GM21381 (cell line): ENCODE measurements around the gene PRSS16.
"Not testable (repeated sequence)": the region's sequence is repeated elsewhere in the genome, so short reads cannot be mapped to it uniquely, and the experiment has no call there.

Experiments used
- ATAC-seq: cut with Tn5 transposase; IDR thresholded peaks from one replicate; pipeline ENCODE4 v1.9.1; 2021; ENCODE audit warnings: mild to moderate bottlenecking, moderate library complexity; ENCODE audit not compliant: unreplicated experiment

The PRSS16 gene

DNA sequence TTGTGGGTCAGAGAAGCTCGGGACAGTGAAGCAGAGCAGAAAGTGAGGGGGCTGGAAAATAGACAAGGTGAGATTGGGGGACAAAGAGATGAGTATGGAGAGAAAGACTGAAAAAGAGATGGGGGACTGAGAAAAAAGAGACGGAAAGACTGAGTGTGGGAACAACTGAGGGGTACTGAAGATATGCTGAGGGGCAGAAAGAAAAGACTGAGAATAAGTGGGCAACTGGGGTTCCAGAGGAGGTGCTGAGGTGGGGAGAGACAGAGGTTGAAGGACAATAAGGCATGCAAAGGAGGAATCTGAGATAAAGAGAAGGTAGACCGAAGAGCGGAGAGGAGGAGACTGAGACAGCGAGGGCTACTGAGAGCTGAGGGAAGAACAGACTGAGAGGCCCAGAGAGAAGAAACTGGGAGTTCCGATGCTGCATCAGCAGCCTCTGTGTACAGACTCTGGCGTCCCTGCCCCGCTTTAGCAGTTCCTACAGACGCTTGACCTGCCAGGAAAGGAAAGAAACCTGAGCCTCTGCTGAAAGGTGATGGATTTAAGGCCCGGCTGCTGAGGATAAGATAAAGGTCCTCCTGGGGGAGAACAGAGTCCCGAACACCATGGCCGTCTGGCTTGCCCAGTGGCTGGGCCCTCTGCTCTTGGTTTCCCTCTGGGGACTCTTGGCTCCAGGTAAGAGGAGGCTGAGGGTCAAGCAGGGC is at the start of gene PRSS16:
Gene PRSS16 (plus strand): TSS at position 569 of the 704 bp plus-strand sequence. CDS start 37 bp downstream, at position 606.
- no peak for ATAC-seq

GRCh38 chr6:27205375-27206278 is 41.9 kb upstream of the PRSS16 start:
- ATAC-seq: no peak

GRCh38 chr6:27206806-27207205 is 40.7 kb upstream of the PRSS16 start:
- ATAC-seq: no peak

DNA sequence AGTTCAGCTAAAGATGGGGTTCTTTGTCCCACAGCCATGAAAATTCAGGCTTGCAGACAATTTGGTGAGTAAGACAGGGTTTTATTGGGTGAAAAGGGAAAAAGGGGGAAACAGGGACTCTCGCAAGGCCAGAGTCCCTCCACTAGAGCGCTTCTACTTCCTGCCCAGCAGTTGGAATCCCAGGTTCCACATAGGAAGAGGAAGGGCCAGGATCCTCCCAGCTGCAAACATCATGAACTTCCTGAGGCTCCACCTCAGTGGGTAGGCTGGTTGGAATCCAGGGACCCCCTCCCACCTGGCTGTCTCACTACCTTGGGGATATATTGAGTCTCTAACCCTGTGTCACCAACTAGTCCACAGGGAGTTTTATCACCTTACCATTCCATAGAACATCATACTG is 39.5 kb upstream of the PRSS16 start:
- ATAC-seq: no peak

DNA sequence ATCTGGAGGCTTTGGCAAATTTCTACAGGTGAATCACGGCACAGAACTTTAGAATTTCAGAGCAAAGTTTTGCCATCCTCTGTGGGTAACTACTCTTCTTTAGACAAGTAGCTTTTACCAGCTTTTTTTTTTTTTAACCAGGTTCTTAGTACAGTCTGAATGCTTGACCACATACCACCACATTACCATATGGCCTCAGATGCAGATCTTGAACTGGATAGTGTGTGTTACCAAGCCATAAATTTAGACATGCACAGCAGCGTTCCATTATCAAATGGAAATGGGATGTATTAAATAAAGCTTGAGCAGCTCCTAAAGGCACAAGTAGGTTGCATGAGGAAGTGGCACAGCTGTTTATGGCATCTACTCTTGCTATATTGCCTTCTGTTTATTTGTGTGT is 38.3 kb upstream of the PRSS16 start:
- ATAC-seq: no peak

DNA sequence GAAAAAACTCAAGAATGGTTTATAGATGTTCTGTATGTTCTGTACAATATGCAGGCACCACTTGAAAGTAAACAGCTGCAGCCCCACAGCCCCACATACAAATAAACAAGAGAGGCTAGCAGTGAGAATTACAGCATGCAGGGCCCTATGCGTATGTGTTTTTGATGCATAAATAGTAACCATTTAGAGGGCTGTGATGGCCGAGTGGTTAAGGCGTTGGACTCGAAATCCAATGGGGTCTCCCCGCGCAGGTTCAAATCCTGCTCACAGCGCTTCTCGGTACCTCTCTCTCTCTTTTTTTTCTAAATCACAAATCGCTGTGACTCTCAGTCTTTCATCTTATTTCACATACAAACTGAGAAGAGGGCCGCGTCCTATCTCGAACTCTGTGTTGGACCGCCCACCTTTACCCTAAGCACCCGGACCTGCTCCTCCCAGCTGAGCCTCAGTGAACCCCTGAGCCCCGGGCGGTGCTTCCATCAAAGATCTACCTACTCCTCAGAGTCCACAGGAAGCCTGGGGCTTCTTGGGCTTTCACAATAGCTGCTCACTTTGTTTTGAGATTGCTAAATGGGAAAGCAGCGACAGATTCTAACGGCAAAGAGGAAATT is 37.7 kb upstream of the PRSS16 start:
- no peak for ATAC-seq

GRCh38 chr6:27213091-27213517 is 34.4 kb upstream of the PRSS16 start:
- not testable (repeated sequence) for ATAC-seq

- no peak for ATAC-seq
Observed at GRCh38 chr6:27213544-27214125, 33.9 kb upstream of the PRSS16 start.

GRCh38 chr6:27214126-27214601 is 33.3 kb upstream of the PRSS16 start:
- no peak for ATAC-seq

GRCh38 chr6:27216874-27217273 is 30.6 kb upstream of the PRSS16 start:
- no peak for ATAC-seq

GRCh38 chr6:27222971-27223370 is 24.5 kb upstream of the PRSS16 start:
- ATAC-seq: not testable (repeated sequence)

DNA sequence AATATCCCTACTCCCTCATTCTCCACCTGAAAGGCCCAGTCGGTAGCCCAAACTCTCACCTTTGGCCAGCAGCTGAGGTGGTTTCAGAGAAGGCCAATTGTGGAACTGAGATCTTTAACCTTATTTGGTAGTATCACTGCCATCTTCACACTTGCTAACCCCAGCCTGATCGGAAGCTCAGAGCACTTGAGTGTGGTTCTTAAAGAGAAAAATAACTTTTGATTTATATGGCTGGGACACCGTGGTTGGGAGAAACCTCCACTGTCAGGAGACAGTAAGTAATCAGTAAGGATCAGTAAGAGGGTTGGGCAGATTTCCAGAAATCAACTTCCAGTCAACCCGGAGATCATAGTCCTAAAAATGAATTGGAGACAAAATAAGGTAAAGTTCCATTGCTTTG is 22.8 kb upstream of the PRSS16 start:
- ATAC-seq: no peak

DNA sequence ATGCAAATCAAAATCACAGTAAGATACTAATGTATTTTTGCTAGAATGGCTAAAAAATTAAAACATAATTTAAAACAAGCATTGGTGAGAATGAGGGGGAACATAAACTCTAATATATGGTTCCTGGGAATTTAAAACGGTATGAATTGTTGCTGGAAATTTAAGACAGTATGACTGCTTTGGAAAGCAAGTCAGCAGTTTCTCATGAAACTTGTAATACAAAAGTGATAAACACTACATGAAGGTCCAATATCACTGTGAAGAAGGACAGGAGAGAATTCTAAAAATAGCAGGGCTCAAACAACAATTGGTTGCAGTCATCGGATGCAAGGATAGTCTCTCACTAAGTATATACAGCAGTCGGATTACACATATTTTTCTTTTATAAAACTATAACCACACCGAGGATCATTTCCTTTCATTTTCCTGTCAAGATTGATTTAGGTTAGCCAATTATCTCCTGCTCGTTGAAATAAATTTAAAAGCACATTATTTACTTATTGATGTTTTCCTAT is 18.5 kb upstream of the PRSS16 start:
- ATAC-seq: no peak

DNA sequence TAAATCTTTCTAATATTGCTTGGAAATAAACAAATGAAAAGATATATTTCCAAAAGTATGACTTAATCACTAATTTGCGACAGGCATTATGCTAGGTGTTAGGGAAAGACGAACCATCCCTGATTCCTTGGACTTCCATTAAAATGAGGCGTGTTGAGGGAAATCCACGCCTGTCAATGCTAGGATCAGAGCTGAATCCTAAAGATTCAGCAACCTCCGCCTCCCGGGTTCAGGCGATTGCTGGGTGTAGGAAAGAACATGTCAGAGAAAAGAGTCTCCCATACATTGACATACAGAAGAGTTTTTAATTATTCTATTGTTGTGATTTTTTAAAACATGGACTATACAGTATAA is 16.8 kb upstream of the PRSS16 start:
- ATAC-seq: no peak

DNA sequence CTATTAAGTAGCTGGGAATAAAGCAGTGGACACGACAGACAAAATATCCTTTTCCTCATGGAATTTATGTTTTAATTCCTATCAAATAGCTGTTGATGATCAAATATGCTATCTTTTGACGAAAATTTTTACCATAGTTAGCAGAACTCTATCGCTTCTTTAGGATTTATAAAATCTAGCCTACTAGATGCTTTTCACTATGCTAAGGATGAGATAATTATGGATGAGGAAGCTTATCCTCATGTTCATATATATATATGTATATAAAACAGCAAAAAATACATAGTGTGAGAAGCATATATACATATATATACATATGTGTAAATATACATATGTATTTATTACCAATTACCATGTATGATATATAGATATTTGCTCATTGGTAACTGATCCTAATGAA is 12.9 kb upstream of the PRSS16 start:
- no peak for ATAC-seq

GRCh38 chr6:27237089-27237803 is 10.3 kb upstream of the PRSS16 start:
- no peak for ATAC-seq

- ATAC-seq: no peak
Observed at GRCh38 chr6:27238010-27238983, 9.2 kb upstream of the PRSS16 start.

GRCh38 chr6:27239258-27239657 is 8.2 kb upstream of the PRSS16 start:
- ATAC-seq: no peak

DNA sequence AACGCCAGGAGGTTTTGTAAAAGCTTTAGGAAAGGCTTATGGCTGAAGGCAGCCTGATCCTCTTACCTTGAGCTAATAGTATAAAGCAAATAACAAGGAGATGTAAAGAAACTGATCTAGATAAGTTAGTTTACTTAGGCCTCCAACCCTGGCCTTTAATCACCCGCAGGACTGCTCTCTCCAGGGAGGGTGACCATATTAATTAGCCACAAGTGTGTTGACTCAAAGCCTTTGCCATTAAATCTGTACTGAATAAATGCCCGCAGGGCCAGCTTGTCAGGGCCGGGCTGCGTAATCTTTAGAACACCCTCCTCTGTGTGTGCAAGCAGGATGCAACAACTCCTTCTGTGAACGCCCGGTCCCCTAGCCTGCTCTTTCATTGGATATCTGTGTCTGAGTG is 6.1 kb upstream of the PRSS16 start:
- no peak for ATAC-seq
